Measurements from ENCODE around the gene FPGS. TPM values are rescaled to one million over a fixed set of nuclear protein-coding genes. Genes with fewer than 3 reads are reported as not detected.

FPGS gene
- total and polyA plus RNA-seq, 2 of the 4 experiments (the other 2 are of a cell fraction), result 43.9 to 75.7 TPM

- Histone ChIP-seq H3K14ac (replicated peaks; ENCODE audit: low read depth, low read length) (no peak overlapping the region), H4K91ac (ENCODE audit: insufficient read depth, low read depth, low read length) (no peak overlapping the region), H3K9me1 (ENCODE audit: insufficient read depth, low read length) (no peaks in the 10 kb centered on the region; the same call in 1 of the 2 replicates), H2AK5ac (ENCODE audit: low read depth, low read length) (no peak overlapping the region; the same call in 1 of the 2 replicates), H3K36me3 (ENCODE audit: control insufficient read depth, insufficient read depth, low read length) (no peaks in the 10 kb centered on the region), H3K4ac (ENCODE audit: low read depth, low read length) (no peak overlapping the region), H3K9me3 (ENCODE audit: control insufficient read depth, insufficient read depth, low read length) (no peaks in the 10 kb centered on the region), H3K4me3 (ENCODE audit: insufficient read depth, low read depth, low read length) (no peak overlapping the region), H2BK5ac (ENCODE audit: low read depth, low read length, poor library complexity, severe bottlenecking) (no peak overlapping the region), H2BK15ac (ENCODE audit: low read depth, low read length) (no peak overlapping the region), H4K20me1 (ENCODE audit: insufficient read depth, low read length) (no peaks in the 10 kb centered on the region), H4K8ac (ENCODE audit: low read depth in 2 of 2, low read length in 2 of 2) (no peak overlapping the region), H3K27me3 (ENCODE audit: control insufficient read depth, insufficient read depth, low read length) (peaks cover 3% of the 10 kb centered on the region), H4K5ac (ENCODE audit: low read depth, low read length) (no peak overlapping the region), H3K9ac (ENCODE audit: low read depth, low read length) (no peak overlapping the region), H3K23ac (ENCODE audit: low read depth, low read length) (no peak overlapping the region), H3K4me2 (ENCODE audit: low read depth, low read length) (peak overlapping the region; percentile 71; the same call in 1 of the 2 replicates), H3K18ac (ENCODE audit: low read depth, low read length) (no peak overlapping the region), H2AFZ (replicated peaks; ENCODE audit: low read length, poor library complexity) (peak overlapping the region; percentile 94), H2BK120ac (ENCODE audit: low read depth, low read length) (no peak overlapping the region), H3K56ac (ENCODE audit: extremely low read depth, insufficient read depth, low read length) (no peak overlapping the region), H2BK20ac (ENCODE audit: low read depth, low read length) (no peak overlapping the region), H2AK9ac (replicated peaks; ENCODE audit: low read depth, low read length, poor library complexity) (peak overlapping the region; percentile 9), H3K4me1 (ENCODE audit: control insufficient read depth, insufficient read depth, low read length) (peaks cover 2% of the 10 kb centered on the region; the same call in 1 of the 2 replicates), H3K27ac (ENCODE audit: insufficient read depth, low read length) (no peak overlapping the region), H3K79me1 (ENCODE audit: low read depth in 1 of 2, low read length in 2 of 2) (no peaks in the 10 kb centered on the region)
- ATAC-seq (ENCODE audit: low read depth) (no peak), DNase-seq (no peak)
- ChIA-PET POLR2A (ENCODE audit: unreplicated experiment) (interaction anchor here (0.8 kb wide), 1 partner anchor 22 kb away, joined by 3 read pairs; no protein-coding TSS in a partner anchor), CTCF (no interaction called here)
- BruUV-seq (replicated peaks), result no TSS peak
- in situ Hi-C loops (cut with MboI; ENCODE audit: low sequenced_read_pairs), result no loop called here
- intact Hi-C loops (cut with micrococcal nuclease), result no loop called here
- dilution Hi-C loops (cut with HindIII; ENCODE audit: low sequenced_read_pairs, unreplicated experiment), result no loop called here
- no peak for TF ChIP-seq CTCF (conservative IDR thresholded peaks at IDR 0.05; ENCODE audit: low read depth, low read length)
- TF ChIP-seq MXI1 (IDR thresholded peaks at IDR 0.05; ENCODE audit: borderline replicate concordance, low read depth, low read length), result no peak
- TF ChIP-seq RCOR1 (IDR thresholded peaks at IDR 0.05; ENCODE audit: insufficient replicate concordance, low read length), result no peak
- TF ChIP-seq ELK1 (IDR thresholded peaks at IDR 0.05; ENCODE audit: borderline replicate concordance, low read depth, low read length), result no peak
- TF ChIP-seq BHLHE40 (IDR thresholded peaks at IDR 0.05; ENCODE audit: low read depth, low read length), result no peak
- no peak for TF ChIP-seq CHD1 (IDR thresholded peaks at IDR 0.05; ENCODE audit: low read depth, low read length)
- TF ChIP-seq FOS (IDR thresholded peaks at IDR 0.05; ENCODE audit: low read depth, low read length), result no peak
- no peak for TF ChIP-seq CEBPB (IDR thresholded peaks at IDR 0.05; ENCODE audit: low read depth, low read length)
- TF ChIP-seq RAD21 (IDR thresholded peaks at IDR 0.05; ENCODE audit: low read length), result no peak
- TF ChIP-seq USF2 (IDR thresholded peaks at IDR 0.05; ENCODE audit: low read depth, low read length), result no peak
- no peak for TF ChIP-seq MAZ (IDR thresholded peaks at IDR 0.05; ENCODE audit: borderline replicate concordance, low read depth, low read length)
- no peak for TF ChIP-seq NFE2L2 (IDR thresholded peaks at IDR 0.05; ENCODE audit: low read depth, low read length)
- TF ChIP-seq MAFK (IDR thresholded peaks at IDR 0.05; ENCODE audit: low read depth, low read length), result no peak
- no peak for TF ChIP-seq POLR2A (IDR thresholded peaks at IDR 0.05; ENCODE audit: low read depth, low read length)
- TF ChIP-seq RFX5 (IDR thresholded peaks at IDR 0.05; ENCODE audit: low read depth, low read length), result no peak
- TF ChIP-seq SMC3 (IDR thresholded peaks at IDR 0.05; ENCODE audit: low read depth, low read length), result no peak
- 71% methylated on average over 1 of the region's 3 CpGs; no CpG with 5 or more reads in 1 of the 2 experiments for WGBS, 2 experiments (ENCODE audit: extremely low coverage in 2 of 2, insufficient read length in 1 of 2)
Measured at GRCh38 chr9:127770583-127770904, 32.1 kb upstream of the FPGS start.
